ENCODE measurements around the gene GNAQ. TPM values are rescaled to one million over a fixed set of nuclear protein-coding genes. Genes with fewer than 3 reads are reported as not detected.

The GNAQ gene
- total RNA-seq, 2 donors from 2014 or later, result 9.4 to 22.3 TPM

GRCh38 chr9:77826116-77826515, 205.5 kb downstream of the GNAQ start:
- H3K27ac Mint-ChIP-seq, result no peak overlapping the region
- no peak for DNase-seq (ENCODE audit: low spot score in 2 of 2)
- peaks cover 0 to 6% of the 10 kb centered on the region in 2 donors for H3K36me3 Mint-ChIP-seq
- H3K9me3 Mint-ChIP-seq, result no peaks in the 10 kb centered on the region
- ATAC-seq, result no peak

DNA sequence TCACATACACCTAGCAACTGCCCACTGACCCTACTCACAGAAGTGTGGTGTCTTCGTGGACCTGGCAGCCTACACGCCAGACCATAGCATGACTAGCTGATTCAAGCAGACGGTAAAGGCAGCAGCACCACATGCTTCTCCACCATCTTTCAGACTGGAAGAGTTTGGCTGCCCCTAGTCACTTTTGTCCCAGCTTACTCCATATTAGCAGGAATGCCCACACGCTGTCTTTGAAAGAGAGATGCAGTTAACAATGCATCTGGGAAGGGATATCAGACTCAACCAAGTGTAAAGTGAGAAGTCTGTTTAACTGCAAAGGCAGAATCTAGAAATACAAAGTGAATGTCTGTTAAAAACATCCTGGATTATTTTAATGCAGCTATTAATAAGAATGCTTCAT, 206.2 kb downstream of the GNAQ start:
- H3K27ac Mint-ChIP-seq, result no peak overlapping the region
- no peak for ATAC-seq
- peaks cover 0 to 6% of the 10 kb centered on the region in 2 donors for H3K36me3 Mint-ChIP-seq
- H3K9me3 Mint-ChIP-seq, result no peaks in the 10 kb centered on the region
- no peak for DNase-seq (ENCODE audit: low spot score in 2 of 2)

GRCh38 chr9:77820293-77820954, 211.2 kb downstream of the GNAQ start:
- Mint-ChIP-seq H3K36me3 (peaks cover 0 to 6% of the 10 kb centered on the region in 2 donors), H3K9me3 (peaks cover 0 to 4% of the 10 kb centered on the region in 2 donors), H3K27ac (no peak overlapping the region)
- ATAC-seq (peak; percentile 36 to 89), DNase-seq (ENCODE audit: low spot score in 2 of 2) (no peak)

- no peak overlapping the region for H3K27ac Mint-ChIP-seq
- H3K36me3 Mint-ChIP-seq, result peaks cover 0 to 6% of the 10 kb centered on the region in 2 donors
- no peak for ATAC-seq
- no peak for DNase-seq (ENCODE audit: low spot score in 2 of 2)
- peaks cover 0 to 4% of the 10 kb centered on the region in 2 donors for H3K9me3 Mint-ChIP-seq
Measured at GRCh38 chr9:77819657-77820056, 212.0 kb downstream of the GNAQ start.

GRCh38 chr9:77817590-77818311, 213.9 kb downstream of the GNAQ start:
- Mint-ChIP-seq H3K36me3 (peaks cover 8 to 9% of the 10 kb centered on the region in 2 donors), H3K9me3 (peaks cover 0 to 4% of the 10 kb centered on the region in 2 donors), H3K27ac (no peak overlapping the region)
- DNase-seq (ENCODE audit: low spot score in 2 of 2) (no peak), ATAC-seq (peak in 1 of 2 donors; percentile 46)

DNA sequence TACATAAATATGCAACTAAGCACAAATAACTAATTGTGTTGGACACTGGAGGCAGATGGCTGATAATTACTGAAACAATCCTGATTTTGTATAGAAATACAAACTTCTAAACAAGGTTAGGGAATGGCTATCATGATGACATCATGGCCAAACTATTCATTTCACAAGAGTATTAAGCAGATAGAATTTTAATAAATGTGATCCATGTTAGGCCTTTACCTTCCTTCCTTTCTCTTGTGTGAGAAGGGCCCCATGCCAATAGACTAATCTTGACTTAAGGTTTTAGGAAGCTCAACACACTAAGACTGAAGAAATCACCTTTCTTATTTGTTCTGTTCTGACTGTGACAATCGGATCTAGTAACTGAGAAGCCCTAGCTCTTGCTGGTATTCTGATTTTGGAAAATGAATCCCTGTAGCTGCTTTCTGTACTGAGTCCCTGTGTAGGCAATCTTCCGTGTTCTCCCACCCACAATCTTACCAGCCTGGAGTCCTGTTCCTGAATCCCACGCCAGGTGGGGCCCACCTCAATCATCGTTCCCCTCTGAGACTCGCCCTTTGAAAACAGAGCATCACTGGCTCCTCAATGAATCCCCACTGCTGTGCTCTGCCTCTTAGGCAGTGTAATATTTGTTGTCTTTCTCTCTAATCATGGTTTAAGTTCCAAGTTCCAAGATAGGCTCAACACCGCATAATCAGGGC, 214.8 kb downstream of the GNAQ start:
- DNase-seq (ENCODE audit: low spot score in 2 of 2) (no peak), ATAC-seq (no peak)
- peaks cover 8 to 9% of the 10 kb centered on the region in 2 donors for H3K36me3 Mint-ChIP-seq

DNA sequence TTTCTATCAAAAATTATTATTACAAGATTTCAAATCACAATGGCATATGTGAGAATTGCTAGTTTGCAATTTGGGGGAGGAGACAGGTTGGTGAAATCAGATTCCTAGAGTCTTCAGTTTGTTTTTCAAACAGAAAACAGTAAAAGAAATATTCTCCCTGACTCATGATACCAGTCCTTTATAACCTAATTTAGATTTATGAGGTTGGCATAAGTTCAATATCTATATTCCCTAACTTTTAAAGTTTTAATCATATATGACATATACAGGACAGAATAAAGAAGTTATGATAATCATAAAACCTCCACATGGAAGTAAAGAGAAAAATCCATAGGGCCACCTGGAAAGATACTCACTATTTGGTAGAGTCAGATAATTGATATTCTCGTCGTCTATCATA, 216.4 kb downstream of the GNAQ start:
- Mint-ChIP-seq H3K9me3 (peaks cover 0 to 4% of the 10 kb centered on the region in 2 donors), H3K27ac (no peak overlapping the region), H3K36me3 (peaks cover 8 to 9% of the 10 kb centered on the region in 2 donors)
- no peak for DNase-seq (ENCODE audit: low spot score in 2 of 2)
- ATAC-seq, result no peak

More for the DNA sequence above, 214.8 kb downstream of the GNAQ start:
- H3K27ac Mint-ChIP-seq, result no peak overlapping the region
- H3K9me3 Mint-ChIP-seq, result peaks cover 0 to 4% of the 10 kb centered on the region in 2 donors

DNA sequence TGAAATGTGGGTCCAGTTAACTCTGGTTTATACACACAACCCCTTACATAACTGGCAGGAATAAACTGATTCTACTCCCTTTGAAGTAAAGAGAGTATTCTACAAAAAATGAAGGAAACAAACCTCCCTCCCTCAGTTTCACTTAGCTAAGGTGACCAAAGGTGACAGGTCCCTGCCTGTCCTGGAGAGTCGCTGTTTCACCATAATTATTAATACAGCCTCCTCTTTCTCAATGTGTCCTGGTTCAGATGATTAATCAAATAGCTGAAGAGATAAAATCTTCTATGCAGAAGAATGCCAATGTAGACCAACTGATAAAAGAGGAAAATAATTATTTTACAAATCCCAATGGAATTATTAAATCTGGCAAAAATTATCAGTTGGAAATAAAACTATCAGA, 219.8 kb downstream of the GNAQ start:
- Mint-ChIP-seq H3K9me3 (no peaks in the 10 kb centered on the region), H3K36me3 (peaks cover 9 to 20% of the 10 kb centered on the region in 2 donors), H3K27ac (no peak overlapping the region)
- ATAC-seq (no peak), DNase-seq (ENCODE audit: low spot score in 2 of 2) (no peak)

- no peaks in the 10 kb centered on the region for H3K9me3 Mint-ChIP-seq
- DNase-seq (ENCODE audit: low spot score in 2 of 2) (no peak), ATAC-seq (no peak)
- H3K36me3 Mint-ChIP-seq, result peaks cover 9 to 20% of the 10 kb centered on the region in 2 donors
- H3K27ac Mint-ChIP-seq, result no peak overlapping the region
Measured at GRCh38 chr9:77810637-77811119, 220.9 kb downstream of the GNAQ start.

DNA sequence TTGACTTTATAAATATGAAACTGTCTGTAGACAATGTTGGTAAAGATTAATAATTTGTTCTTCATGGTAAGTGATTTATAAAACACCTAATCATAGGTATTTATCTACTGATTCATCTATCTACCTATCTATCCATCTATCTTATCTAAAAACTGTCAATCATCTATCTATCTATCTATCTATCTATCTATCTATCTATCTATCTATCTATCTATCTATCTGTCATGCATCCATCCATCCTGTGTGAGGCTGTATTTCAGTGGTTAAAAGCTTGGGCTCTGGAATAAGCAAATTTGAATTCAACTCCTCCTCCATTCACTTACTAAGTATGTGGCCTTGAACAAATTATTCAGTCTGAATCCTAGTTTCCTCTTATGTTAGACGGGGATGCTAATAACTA, 221.6 kb downstream of the GNAQ start:
- Mint-ChIP-seq H3K27ac (no peak overlapping the region), H3K9me3 (no peaks in the 10 kb centered on the region), H3K36me3 (peaks cover 9 to 20% of the 10 kb centered on the region in 2 donors)
- DNase-seq (ENCODE audit: low spot score in 2 of 2) (no peak), ATAC-seq (no peak)

DNA sequence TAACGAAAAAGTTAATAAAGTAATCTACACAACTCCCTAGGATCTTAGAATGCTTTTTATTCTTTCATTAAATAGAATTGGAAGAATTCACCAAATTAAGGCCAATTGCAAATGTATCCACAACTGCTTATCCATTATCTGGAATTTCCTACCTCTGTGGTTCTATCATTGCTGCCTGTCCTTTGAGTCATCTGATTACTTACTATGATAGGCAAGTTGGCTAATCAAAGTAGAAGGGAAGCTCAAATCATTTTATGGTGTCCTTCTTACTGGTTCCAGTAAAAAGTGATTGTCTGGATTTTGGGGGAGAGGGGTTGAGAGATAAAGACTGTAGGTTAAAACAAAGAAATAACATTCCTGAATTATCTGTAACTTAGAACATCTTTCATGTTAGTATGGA, 222.1 kb downstream of the GNAQ start:
- ATAC-seq (no peak), DNase-seq (ENCODE audit: low spot score in 2 of 2) (no peak)
- H3K27ac Mint-ChIP-seq, result no peak overlapping the region
- H3K9me3 Mint-ChIP-seq, result no peaks in the 10 kb centered on the region
- H3K36me3 Mint-ChIP-seq, result peaks cover 13 to 20% of the 10 kb centered on the region in 2 donors

GRCh38 chr9:77808751-77809081, 222.9 kb downstream of the GNAQ start:
- Mint-ChIP-seq H3K36me3 (peaks cover 10 to 17% of the 10 kb centered on the region in 2 donors), H3K9me3 (no peaks in the 10 kb centered on the region), H3K27ac (peak overlapping the region in 1 of 2 donors; percentile 69)
- DNase-seq (ENCODE audit: low spot score in 2 of 2) (no peak), ATAC-seq (no peak)

GRCh38 chr9:77807846-77808750, 223.5 kb downstream of the GNAQ start:
- ATAC-seq (no peak), DNase-seq (ENCODE audit: low spot score in 2 of 2) (no peak)
- Mint-ChIP-seq H3K27ac (peak overlapping the region in 1 of 2 donors; percentile 69), H3K9me3 (no peaks in the 10 kb centered on the region), H3K36me3 (peaks cover 10 to 12% of the 10 kb centered on the region in 2 donors)

DNA sequence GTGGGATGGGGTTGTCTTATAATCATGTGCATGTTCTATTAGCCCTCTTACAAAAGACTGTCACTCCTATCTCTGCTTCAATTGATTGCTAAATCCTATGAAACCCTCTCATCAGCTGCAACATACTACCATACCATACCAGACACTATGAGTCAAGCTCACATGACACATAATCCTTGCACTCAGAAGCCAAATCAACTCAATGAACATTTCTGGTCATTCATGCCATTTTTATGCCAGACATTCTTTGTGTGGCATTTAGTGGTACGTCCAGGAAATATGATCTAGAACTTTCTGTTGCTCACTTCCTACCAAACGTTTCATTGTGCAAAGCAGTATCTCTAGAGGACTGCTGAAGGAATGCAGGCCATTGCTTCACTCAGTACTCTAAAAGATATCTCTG, 224.3 kb downstream of the GNAQ start:
- no peak overlapping the region for H3K27ac Mint-ChIP-seq
- H3K36me3 Mint-ChIP-seq, result peaks cover 12 to 13% of the 10 kb centered on the region in 2 donors
- no peak for DNase-seq (ENCODE audit: low spot score in 2 of 2)
- H3K9me3 Mint-ChIP-seq, result no peaks in the 10 kb centered on the region
- ATAC-seq, result peak; percentile 74 to 80

- Mint-ChIP-seq H3K27ac (no peak overlapping the region), H3K36me3 (peaks cover 13% of the 10 kb centered on the region in 2 donors), H3K9me3 (no peaks in the 10 kb centered on the region)
- ATAC-seq (no peak), DNase-seq (ENCODE audit: low spot score in 2 of 2) (no peak)
Measured at GRCh38 chr9:77806741-77807140, 224.9 kb downstream of the GNAQ start.

DNA sequence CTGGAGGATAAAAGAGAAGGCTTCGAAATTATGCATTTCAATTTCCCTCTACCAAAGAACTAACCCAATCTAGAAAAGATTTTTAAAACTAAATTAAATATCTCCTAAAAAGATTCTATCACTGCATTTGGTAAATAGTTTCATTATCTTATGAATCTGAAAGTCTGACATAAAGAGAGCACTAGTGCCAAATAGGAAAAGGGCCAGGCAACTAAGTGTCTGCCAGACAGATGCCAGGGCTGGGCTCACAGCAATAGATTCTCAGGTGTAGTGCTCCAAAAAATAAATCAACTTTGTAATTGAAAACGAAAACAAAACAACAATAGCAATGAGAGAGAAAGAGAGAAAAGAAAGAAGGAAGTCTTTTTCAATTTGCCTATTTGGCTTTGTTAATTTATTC, 225.8 kb downstream of the GNAQ start:
- peaks cover 20 to 21% of the 10 kb centered on the region in 2 donors for H3K36me3 Mint-ChIP-seq
- no peak overlapping the region for H3K27ac Mint-ChIP-seq
- DNase-seq (ENCODE audit: low spot score in 2 of 2) (no peak), ATAC-seq (no peak)
- no peaks in the 10 kb centered on the region for H3K9me3 Mint-ChIP-seq

Data from activated naive CD4-positive, alpha-beta T cell treated with anti-CD3 and anti-CD28 coated beads, Interleukin-2, amount 50 U/mL, for 72 hours (primary cell).